ENCODE results near the gene C1QTNF2.

C1QTNF2 gene

GRCh38 chr5:160371294-160371693 is 868 bp upstream of the C1QTNF2 start:
- no peak for DNase-seq

- no peak for DNase-seq
Observed at GRCh38 chr5:160370713-160371034, 248 bp upstream of the C1QTNF2 start.

DNA sequence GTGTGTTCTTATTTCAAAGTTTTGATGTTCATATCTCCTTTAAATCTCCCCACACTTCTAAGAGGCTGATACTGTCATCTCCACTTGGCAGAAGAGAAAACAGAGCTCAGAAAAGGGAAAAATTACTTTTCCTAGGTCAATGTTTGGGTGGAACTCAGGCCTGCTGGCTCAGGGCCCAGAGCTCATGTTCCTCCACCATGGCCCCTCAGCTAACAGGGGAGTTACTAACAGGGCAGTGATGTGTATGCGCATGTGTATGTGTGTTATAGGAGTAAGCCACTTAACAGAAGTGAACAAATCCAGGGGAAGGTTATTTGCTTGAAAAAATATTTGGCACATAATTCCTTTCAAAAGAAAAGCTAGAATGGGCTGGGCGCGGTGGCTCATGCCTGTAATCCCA is 2.5 kb downstream of the C1QTNF2 start:
- no peak for DNase-seq

- DNase-seq = no peak
Observed at GRCh38 chr5:160367261-160367660, 3.2 kb downstream of the C1QTNF2 start.

GRCh38 chr5:160366230-160366629 is 4.2 kb downstream of the C1QTNF2 start:
- DNase-seq = no peak

GRCh38 chr5:160363660-160364395 is 6.6 kb downstream of the C1QTNF2 start:
- DNase-seq = no peak

DNA sequence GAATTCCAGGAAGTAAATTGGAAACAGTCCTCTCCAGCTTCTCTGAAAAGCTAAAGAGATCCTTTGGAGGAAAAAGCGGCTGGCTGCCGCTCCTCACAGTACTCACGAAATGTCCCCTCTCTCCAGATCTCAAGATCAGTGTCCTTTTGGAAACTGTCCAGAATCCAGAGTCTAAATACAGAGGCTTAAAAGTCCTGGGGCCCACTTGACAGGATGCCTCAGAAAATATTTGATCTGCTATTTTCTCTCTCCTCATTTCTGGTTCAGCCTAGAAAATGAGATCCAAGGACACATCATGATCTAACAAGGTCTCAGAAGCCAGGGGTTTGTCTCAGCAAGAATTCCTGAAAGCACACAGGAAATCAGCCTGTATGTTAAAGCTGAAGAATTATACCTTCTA is 7.2 kb downstream of the C1QTNF2 start:
- DNase-seq = no peak

DNA sequence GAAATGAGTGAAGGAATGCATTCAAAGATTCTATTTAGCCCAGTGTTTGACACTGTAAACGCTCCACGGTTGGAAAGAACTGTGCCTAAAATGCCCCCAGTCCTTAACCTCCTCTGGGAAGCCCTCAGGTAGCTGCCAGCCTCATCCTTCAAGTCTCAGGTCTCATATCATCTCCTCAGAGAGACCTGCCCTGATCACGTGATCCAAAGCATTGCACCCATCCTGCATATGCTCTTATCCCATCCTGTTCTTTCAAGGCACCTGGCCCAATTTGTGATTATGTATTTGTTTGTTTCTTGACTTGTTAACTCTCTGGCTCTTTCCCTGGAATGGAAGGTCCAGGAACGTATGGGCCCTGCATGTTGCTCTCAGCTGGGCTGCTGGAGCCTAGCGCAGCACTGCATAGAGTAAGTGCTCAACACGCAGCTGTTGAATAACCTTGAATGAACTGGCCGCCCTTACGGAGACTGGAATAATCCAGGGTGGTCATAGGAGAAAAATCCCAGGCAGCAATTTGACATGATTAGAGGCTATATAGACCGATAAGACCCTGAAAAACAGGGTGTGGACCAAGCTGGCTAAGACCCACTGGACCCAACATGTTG is 8.7 kb downstream of the C1QTNF2 start:
- no peak for DNase-seq

- DNase-seq = no peak
Observed at GRCh38 chr5:160360310-160360709, 10.1 kb downstream of the C1QTNF2 start.

- DNase-seq = no peak
Observed at GRCh38 chr5:160359816-160360215, 10.6 kb downstream of the C1QTNF2 start.

DNA sequence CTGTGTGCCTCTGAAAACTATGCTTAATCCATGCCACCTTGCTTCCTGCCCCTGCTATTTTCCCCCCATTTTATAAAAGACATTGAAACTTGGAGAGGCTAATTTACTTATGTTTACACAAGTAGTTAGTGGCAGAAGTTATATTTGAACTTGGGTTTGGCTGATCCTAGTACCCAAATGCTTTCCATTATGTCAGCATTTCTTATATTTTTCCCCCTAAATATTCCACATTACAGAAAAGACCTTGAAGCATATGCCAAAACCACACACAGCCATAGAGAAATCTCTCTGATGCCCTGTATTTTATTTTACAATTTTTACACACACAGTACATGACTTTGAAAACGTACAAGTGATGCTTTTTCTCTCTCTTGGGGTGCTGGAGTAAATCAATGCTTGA is 11.2 kb downstream of the C1QTNF2 start:
- no peak for DNase-seq

DNA sequence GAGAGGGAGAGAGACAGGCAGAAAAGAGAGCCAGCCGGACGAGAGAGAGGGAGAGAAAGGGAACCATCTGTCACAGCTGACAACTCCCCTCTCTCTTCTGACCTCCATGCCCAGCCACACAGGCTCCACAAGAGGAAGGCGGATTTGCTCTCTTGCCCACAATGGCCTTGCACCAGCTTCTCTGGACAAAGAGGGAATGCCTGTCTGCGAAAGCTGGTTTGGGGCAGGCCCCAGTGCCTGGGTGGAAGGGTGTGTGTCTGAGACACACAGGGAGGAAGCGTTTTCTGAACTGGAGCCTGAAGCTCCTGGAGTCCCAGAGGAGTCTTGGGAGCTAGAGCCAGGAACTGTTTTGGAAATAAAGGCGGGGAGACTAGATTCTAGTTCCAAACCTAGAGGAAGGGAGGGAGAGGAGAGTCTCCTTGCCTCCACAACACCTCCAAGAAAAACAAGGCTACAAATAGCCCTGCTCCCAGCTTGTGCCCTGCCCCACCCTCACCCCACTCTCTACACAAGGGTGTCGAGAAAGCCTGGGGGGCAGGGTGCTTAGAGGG is 12.5 kb downstream of the C1QTNF2 start:
- DNase-seq = no peak

DNA sequence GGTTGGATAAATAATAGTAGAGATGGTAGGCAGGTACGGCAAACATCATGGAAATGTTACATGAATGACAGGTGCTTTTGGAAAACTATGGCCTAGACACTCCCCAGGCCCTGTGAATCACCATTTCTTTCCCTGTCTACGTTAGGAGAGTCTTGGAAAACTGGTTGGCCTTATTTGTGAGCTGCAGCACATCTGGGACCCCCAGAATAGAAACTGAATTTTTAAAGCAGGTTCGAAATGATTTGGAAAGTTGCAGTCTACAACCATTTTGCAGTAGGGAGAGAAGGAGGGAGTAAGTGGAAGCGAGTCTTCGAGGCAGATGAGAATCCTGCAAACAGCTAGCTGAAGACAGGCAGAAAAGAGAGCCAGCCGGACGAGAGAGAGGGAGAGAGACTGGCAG is 13.0 kb downstream of the C1QTNF2 start:
- no peak for DNase-seq

DNA sequence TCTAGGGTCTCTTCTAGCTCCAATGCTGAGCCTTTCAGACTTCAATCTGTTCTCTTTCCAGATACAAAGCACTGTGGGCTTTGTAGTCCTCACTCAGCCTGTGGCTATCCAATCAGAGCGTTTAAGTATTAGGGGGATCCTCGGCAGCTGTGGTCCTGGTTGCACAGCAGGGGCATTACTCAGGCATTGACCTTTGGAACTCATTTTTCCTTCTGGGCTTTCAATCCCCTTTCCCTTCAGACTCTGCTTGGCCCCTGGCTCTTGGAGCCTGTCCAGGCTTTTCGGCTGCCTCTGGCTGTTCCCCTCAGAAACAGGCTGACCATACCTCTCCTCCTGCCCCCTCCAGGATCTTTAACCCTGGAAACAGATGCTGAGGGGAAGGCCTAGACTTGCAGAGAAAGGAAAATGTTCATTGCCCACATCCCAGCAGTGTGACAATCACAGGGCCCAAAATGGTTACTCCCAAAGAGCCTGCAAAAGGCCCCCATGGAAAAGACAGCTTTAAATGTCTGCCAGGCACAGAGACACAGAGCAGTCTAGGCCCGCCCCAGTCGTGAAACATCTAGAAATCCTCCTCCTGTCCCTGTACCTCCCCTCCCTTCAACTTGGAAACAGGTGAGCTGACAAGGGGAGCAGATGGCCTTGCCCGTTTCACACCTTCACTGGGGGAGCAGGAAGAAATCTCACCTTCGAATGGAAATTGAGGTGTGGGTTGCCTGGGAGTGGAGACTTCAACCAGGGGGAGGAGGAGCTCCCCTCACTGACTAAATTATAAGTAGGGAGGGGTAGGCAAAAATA is 13.7 kb downstream of the C1QTNF2 start:
- no peak for DNase-seq

- no peak for DNase-seq
Observed at GRCh38 chr5:160354666-160355065, 15.8 kb downstream of the C1QTNF2 start.

GRCh38 chr5:160353379-160353778 is 17.0 kb downstream of the C1QTNF2 start:
- DNase-seq = no peak

- no peak for DNase-seq
Observed at GRCh38 chr5:160352308-160352707, 18.1 kb downstream of the C1QTNF2 start.

DNA sequence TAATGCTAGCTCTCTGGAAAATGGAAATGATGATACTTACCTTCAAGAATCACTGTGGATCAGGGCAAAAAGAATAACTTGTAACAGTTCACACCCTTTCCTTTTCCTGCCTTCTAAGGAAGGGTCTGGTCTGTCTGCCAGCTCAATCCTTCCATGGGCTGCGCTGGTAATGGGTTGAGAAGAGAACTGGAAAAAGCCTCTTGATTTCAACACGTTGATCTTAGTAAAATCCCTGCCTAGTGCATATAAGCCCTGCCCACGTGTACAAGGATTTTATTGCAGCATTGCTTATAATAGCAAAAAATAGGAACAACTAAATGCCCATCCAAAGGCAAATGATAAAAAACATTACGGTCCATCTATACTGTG is 20.5 kb downstream of the C1QTNF2 start:
- DNase-seq = no peak

DNA sequence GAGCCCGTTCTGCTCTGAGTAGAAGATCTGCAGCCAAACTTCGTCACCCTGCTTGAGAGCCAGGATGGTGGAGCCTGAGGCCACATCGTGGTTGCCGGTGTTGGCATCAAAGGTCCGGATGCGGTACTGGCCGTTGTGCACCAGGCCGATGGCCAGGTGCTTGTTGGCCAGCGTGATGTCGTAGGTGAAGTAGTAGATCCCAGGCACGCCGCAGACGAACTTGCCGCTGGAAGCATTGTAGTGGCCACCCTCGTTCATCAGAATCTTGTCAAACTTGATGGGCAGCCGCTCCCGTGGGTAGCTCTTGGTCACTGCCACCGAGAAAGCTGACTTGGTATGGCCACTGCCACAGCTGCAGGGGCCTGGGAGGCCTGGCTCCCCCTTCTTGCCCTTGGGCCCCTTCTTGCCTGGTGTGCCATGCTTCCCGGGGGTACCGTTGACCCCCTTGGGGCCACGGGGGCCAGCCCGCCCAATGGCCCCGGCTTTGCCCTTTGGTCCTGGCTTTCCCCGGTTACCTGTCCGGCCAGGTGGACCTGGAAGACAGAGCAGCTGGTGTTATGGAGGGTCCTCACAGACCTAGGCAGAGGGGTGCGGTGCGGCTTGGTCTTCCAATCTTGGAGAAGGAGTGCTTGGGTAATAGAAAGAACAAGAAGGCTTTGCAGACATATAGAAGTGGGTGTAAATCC is 21.0 kb downstream of the C1QTNF2 start:
- no peak for DNase-seq

- DNase-seq = no peak
Observed at GRCh38 chr5:160348080-160348479, 22.3 kb downstream of the C1QTNF2 start.

GRCh38 chr5:160347448-160347847 is 23.0 kb downstream of the C1QTNF2 start:
- DNase-seq = no peak

- no peak for DNase-seq
Observed at GRCh38 chr5:160342413-160342941, 27.9 kb downstream of the C1QTNF2 start.

GRCh38 chr5:160341309-160341870 is 29.0 kb downstream of the C1QTNF2 start:
- no peak for DNase-seq

All from SIG-M5 (cell line).